MM.1S (cell line): ENCODE data around the gene USP6NL.

ENCODE experiments used
- EZH2 ChIP-seq: fragments of 300-600 bp; sonication (generic); optimal IDR thresholded peaks from 2 replicates; pipeline ENCODE3; 2017; ENCODE audit warnings: low read depth, mild to moderate bottlenecking, antibody characterized with exemption, low read length, mixed read lengths
- EZH2phosphoT487 ChIP-seq: fragments of 300-600 bp; sonication (generic); IDR thresholded peaks from 2 replicates; pipeline ENCODE4 v1.6.1; 2018; ENCODE audit warnings: antibody characterized with exemption, low read length
- TF ChIP-seq, protein P1 (sequence below): fragments of 300-600 bp; sonication (generic); IDR thresholded peaks from 2 replicates; pipeline ENCODE4 v1.5.1; 2016; ENCODE audit warnings: antibody characterized with exemption, low read length, mixed read lengths

DNA sequence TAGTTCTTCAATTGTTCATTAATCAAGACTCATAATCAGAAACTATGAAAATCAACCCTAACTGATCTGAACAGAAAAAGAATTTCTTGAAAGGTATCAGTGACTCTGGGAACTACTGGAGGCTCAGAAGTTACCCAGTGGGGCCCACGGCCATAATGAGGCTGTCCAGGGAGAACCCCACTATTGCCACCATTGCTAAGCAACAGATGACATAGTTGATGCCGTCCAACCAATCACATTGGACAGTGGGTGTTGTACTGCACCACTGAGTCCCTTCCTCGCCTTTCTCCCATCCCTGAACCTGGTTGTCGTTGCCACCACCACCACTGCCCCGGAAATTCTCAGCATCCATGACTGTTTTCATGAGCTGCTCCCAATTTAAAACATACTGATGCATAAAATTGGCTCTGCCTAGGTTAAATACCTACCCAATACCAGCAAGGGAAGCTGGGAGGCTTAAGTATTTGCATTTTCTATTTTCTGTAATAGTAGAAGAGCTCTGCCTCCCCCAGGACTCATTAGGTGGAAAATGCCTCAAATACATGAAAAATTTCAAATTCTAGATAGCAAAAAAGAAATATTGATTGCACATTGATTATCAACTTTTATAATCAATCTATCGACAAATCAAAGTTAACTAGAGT, 26.7 kb upstream of the USP6NL start:
- TF ChIP-seq, protein P1, sequence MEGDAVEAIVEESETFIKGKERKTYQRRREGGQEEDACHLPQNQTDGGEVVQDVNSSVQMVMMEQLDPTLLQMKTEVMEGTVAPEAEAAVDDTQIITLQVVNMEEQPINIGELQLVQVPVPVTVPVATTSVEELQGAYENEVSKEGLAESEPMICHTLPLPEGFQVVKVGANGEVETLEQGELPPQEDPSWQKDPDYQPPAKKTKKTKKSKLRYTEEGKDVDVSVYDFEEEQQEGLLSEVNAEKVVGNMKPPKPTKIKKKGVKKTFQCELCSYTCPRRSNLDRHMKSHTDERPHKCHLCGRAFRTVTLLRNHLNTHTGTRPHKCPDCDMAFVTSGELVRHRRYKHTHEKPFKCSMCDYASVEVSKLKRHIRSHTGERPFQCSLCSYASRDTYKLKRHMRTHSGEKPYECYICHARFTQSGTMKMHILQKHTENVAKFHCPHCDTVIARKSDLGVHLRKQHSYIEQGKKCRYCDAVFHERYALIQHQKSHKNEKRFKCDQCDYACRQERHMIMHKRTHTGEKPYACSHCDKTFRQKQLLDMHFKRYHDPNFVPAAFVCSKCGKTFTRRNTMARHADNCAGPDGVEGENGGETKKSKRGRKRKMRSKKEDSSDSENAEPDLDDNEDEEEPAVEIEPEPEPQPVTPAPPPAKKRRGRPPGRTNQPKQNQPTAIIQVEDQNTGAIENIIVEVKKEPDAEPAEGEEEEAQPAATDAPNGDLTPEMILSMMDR, result no peak
- TF ChIP-seq EZH2phosphoT487 (no peak), EZH2 (no peak)
